IPS DF 19.7 (cell line): ENCODE data around the gene ZNF287.
"Not testable (repeated sequence)": the region's sequence is repeated elsewhere in the genome, so short reads cannot be mapped to it uniquely, and the experiment has no call there.

Experiments
- DNase-seq: peaks from one replicate; pipeline ENCODE4 v3.0.0-alpha.2; 2013; ENCODE audit warnings: low read depth, low spot score

ZNF287 gene

DNA sequence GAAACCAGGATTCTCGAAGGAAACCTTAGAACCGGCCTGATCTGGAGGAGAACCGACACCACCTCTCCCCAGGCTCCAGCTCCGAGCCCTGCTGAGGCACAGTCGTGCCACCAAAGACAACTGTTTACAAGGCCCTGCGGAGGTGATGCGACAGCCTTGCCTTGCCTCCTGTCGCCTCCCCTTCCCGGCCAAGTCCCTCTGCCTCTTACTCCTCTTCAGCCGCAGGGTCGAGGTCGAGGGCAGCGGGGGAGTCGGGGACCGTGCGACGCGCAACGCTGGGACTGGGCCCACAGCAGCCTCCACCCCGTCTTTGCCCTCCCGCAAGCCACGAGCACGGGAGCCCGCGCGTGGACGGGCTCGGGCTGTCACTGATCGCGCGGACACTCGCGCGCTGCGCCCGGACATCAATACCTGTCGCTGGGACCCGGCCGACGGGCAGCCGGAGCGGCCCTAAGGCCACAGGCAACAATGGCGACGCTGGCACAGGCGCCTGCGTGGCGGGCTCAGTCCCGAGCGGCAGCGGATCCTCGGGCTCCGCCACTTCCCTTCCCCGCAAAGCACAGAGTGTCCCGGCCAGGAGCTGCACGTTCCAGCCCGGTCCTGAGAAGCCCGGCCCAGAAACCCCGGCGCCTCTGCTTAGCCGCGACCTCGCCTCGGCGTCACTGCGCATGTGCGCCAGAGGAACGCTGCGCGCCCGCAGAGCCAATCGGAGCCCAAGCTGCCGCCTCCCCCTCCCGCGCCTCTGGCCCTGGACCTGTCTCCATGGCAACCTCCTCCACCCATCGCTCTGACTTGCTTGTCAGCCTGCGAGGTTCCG is at the start of gene ZNF287:
TSS of gene ZNF287 (minus strand) at position 664 of the 817 bp plus-strand sequence. CDS start 1,473 bp downstream, outside the sequence.
- peak; percentile 75 for DNase-seq

DNA sequence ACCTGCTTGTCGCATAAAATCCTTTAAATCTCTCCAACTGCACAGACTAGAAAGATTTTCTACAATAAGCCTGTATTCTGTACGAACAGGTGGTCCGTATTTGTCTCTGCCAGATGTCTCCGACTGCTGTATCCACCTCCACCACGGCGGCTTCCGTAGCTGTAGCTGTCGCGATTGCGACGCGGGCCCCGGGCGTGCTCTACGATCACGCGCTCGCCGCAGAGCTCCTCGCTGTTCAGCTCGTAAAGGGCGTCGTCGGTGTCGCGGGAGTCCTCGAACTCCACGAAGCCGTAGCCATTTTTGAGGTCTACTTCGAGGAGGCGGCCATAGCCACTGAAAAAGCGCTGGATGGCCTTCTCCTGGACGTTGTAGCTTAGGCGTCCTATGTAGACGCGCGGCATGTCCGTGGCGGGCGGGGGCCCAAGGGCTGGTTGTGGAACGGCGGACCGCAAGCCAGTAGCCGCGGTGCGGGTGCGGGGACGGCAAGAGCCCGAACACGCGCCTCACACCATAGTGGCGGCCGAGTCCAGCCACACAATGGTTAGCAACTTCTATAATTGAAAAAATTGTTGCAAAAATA is 48.6 kb upstream of the ZNF287 start:
- DNase-seq, result no peak

DNA sequence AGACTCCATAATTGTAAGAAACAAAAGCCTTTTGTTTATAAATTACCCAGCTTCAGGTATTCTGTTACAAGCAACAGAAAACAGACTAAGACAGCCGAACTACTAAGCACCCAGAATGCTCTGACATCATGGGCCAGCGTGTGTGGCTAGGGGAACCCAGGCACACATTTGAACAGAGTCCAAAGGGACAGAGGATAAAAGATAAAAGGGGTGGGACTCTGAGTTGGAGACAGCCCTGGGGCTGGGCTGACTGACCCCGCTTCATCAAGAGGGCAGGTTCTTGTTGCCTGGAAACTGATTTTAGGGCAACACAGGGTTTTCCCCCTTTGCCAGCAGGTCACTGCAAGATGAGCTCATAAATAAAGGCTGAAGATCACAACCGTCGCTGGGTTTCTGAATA is 30.5 kb upstream of the ZNF287 start:
- DNase-seq, result no peak

DNA sequence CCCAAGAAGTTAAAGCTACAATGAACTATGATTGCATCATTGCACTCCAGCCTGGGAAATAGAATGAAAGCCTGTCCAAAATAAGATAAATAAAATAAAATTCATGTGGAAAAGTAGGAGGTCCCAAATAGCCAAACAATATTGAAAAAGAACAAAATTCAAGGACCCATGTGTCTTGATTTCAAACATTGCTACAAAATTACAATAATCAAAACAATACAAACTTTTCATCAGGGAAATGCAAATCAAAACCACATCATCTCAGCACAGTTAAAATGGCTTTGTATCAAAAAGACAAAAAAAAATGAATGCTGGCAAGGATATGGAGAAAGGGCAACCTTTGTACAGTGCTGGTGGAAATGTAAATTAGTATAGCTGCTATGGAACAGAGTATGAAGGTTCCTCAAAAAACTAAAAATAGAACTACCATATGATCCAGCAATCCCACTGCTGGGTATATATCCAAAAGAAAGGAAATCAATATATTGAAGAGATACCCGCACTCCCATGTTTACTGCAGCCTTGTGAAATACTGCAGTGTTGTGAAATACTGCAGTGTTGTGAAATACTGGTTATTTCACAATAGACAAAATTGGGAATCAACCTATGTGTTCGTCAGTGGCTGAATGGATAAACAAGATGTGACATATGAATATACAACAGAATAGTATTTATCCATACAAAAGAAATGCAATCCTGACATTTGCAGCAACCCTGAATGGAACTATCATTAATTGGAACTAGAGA is 24.5 kb upstream of the ZNF287 start:
- no peak for DNase-seq

DNA sequence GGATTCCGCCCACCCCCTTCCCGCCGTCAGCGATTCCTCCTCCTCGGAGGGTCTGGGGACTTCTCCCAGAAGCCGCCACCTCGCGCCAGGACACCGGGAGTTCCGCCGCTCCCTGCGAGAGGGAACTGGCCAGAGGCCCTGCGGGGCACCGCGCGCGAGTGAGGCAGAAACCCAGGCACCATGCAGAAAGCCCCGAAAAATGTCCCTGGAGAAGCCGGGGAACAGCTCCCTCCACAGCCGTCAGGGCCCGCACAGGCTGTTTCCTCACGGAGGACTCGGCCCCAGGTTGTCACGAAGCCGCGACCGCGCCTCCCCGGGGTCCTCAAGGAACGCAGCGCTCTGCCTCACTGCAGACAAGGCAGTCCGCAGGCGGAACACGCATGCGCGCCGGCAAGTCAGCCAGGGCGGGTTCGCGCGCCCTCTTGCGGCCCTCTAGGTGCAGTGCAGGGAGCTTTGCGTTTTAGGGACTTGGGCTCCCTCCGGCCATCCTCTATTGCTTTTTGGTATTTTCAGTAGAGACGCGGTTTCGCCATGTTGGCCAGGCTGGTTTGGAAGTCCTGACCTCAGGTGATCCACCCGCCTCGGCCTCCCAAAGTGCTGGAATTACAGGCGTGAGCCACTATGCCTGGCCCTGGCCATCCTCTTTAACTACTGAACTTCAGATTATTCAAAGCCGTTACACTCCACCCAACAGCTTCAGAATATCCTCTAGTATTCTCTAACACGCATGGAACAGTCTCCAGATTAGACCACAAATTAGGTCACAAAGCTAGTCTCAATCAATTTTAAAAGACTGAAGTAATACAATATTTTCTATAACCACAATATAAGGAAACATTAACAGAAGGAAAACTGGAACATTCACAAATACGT is 20.3 kb upstream of the ZNF287 start:
- peak; percentile 38 for DNase-seq

DNA sequence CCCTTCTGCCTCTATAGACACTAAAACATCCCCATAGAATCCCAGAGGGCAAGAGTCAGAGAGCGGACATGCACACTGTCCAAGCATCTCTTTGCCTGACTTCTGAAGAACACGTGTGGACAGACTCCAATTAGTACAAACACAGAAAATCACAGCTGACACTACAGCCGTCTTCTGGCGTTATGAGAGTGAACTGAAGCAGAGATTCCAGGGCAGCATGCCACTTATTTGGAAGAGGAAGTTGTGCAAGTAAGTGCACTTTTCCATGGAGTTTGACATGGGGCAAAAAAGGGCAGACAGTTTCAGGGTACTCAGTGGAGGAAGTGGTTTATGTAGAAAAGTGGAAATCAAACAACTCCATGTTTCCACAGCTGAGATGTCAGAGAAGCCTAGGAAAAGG is 16.8 kb upstream of the ZNF287 start:
- no peak for DNase-seq

DNA sequence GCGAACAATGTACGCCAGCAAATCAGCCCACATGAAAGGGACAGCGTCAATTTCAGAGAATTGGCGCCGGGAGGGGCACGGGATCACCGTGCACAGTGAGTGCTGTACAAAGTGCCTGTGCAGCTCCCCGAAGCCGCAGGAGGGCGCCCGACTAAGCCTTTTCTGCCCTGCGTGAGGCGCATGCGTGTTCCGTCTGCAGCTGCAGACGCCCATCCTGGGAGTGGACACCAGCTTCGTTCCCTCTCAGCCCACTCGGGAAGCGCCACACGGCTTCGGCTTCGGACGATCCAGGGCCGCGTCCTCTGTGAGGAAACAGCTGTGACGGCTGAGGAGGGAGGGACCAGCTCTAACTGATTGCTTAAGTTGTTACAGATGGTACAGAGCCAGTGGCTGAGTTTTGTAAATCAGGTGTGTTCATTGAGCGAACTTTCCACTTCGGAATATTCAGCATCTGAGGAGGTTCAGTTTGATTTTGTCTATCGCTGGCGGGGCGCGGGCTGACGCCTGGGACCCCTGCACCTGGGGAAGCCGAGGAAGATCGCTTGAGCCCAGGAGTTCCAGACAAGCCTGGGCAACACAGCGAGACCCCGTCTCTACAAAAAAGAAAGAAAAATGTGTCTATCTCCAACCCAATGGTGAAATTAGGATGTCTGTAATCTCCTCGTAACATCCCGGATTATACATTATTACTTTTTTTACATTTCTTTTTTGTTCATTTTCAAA is 15.4 kb upstream of the ZNF287 start:
- DNase-seq, result peak; percentile 38

DNA sequence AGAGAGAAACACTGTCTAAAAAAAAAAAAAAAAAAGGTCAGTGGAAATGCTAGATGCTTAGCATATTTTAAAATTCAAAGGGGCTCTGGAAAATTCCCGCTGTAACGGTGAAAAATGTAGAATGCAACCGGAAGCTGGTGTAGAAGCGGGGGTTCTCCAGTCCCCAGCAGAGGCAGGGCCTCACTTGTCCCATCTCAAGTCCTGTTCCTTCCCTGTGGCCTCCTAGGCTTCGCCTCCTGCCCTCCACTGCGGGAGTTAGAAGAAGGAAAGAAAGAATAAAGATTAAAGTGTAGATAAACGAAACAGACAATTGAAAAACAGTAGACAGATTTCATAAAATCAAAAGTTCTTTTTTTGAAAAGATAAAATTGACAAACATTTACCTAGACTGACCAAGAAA is 14.8 kb upstream of the ZNF287 start:
- DNase-seq, result no peak

DNA sequence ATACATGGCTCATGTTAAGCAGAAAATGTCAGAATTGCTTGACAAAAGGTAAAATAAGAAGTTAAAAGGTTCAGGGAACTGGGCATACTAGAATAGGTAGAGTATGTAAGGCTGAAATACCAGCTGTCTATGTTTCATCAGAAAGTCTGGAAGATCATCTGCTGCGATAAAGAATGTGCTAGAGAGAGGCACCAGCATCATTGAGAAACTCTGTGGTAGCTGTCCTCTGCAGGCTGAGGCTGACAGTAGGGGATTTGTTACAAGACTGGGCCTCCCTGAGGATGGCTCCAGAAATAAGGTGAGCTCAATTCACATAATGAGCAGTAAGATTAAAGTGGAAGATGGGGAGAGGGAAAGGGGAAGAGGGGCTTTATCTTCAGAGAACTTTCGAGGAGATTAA is 4.5 kb upstream of the ZNF287 start:
- DNase-seq, result no peak

DNA sequence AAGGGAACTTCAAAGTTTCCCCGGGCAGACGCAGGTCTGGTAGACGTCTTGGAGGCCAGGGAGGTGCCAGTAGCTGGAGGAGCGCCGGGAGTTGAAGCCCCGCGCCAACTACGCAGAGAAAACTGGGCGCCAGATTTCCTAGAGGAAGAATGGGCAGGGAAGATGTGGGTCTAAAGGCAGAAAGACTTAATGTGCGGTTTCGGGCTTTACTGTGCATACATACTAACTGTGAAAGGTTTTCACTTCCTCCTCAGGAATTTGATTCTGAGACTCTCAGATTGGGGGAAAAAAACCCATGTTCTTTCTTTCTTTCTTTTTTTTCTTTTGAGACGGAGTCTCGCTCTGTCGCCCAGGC is 331 bp upstream of the ZNF287 start:
- DNase-seq, result no peak

DNA sequence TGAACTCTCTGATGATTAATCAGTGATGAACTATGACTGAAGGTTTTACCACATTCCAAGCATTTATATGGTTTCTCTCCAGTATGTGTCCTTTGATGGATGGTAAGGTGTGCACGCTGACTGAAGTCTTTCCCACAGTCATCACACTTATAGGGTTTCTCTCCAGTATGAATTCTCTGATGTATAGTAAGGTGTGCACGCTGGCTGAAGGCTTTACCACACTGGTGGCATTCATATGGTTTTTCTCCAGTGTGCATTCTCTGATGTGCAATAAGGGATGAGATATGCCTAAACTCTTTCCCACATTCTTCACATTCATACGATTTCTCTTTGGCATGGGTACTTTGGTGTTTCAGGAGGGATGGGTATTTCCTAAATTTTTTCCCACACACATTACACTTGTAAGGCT is 16.4 kb downstream of the ZNF287 start:
- no peak for DNase-seq

DNA sequence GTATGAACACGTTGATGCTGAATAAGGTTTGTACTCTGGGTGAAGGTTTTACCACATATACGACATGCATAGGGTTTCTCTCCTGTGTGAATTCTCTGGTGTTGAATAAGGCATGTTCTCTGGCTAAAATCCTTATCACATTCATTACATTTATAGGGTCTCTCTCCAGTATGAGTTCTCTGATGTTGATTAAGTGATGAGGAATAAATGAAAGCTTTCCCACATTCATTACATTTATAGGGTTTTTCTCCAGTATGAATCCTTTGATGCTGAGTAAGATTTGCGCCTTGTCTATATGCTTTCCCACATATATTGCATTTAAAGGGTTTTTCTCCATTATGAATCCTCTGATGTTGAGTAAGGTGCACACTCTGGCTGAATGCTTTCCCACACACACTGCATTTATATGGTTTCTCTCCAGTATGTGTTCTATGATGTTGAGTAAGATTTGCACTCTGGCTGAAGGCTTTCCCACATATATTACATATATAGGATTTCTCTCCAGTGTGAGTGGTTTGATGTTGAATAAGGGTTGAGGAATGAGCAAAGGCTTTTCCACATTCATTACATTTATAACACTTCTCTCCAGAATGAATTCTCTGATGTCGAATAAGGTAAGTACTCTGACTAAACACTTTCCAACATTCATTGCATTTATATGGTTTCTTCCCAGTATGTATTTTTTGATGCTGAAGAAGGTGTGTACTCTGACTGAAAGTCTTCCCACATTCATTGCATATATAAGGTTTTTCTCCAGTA is 16.9 kb downstream of the ZNF287 start:
- DNase-seq, result no peak

DNA sequence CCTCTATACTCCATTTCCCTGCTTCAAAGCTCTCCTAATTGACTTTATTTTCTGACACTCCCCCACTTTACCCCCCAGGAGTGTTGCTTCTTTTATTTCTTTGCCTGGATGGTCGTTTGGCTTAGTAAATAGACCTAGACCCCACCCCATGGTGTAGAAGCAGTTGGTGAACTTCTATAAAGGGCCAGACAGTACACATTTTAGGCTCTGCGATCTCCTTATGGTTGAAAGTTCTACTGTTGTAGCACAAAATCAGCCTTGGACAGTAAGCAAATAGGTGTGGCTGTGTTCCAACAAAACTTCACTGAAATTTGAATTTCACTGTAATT is 31.9 kb downstream of the ZNF287 start:
- DNase-seq, result no peak

DNA sequence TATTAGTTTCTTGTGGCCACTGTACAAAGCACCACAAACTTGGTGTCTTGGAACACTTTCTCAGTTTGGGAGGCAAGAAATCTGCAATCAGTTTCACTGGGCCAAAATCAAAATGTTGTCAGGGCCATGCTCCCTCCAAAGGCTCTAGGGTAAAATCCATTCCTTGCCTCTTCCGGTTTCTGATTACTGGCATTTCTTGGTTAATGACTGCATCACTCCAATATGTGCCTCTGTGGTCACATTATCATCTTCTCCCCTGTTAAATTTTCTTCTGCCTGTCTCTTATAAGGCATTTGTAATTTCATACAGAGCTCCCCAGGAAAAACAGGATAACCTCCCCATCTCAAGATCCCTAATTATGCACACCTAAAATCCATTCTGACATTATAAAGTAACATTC is 34.8 kb downstream of the ZNF287 start:
- no peak for DNase-seq

DNA sequence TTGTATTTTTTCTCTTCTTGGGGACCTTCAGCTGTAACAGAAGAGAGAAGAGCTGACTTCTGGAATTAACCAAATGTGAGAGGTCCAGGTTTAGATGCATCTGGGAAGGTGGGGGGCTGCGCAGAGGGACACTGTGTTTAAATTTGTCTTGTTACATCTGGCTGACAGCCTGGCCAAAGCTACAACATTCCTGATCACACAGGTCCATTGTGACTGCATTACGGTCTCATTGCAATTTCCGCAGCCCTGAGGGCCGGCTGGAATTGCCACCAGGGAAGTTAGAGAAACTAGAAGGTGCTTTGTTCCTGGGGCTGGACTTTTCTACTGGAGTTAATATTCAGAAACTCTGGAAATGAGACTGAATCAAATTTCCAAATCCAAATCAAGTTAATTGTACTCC is 39.1 kb downstream of the ZNF287 start:
- DNase-seq, result no peak

DNA sequence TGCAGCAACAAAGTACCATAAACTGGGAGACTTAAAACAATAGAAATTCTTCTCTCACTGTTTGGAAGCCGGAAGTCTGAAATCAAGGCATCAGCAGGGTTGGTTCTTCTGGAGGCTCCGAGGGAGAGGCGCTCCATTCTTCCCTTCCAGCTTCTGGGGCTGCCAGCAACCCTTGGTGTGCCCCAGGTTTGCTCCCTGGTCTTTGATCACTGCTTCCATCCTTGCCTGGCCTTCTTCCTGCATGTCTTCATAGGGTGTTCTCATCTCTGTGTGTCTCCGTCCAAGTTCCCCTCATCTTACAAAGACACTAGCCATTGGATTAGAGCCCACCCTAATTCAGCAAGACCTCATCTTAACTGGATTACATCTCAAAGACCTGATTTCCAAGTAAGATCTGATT is 41.7 kb downstream of the ZNF287 start:
- DNase-seq, result no peak

DNA sequence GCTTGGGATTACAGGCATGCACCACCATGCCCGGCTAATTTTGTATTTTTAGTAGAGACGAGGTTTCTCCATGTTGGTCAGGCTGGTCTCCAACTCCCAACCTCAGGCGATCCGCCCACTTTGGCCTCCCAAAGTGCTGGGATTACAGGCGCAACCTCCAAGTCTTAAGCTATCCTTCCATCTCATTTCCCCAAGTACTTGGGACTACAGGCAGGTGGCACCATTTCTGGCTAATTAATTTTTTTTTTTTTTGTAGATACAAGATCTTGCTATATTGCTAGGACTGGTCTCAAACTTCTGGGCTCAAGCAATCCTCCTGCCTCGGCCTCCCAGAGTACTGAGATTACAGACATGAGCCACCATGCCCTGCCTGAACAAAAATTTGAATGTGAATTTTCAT is 43.4 kb downstream of the ZNF287 start:
- not testable (repeated sequence) for DNase-seq

DNA sequence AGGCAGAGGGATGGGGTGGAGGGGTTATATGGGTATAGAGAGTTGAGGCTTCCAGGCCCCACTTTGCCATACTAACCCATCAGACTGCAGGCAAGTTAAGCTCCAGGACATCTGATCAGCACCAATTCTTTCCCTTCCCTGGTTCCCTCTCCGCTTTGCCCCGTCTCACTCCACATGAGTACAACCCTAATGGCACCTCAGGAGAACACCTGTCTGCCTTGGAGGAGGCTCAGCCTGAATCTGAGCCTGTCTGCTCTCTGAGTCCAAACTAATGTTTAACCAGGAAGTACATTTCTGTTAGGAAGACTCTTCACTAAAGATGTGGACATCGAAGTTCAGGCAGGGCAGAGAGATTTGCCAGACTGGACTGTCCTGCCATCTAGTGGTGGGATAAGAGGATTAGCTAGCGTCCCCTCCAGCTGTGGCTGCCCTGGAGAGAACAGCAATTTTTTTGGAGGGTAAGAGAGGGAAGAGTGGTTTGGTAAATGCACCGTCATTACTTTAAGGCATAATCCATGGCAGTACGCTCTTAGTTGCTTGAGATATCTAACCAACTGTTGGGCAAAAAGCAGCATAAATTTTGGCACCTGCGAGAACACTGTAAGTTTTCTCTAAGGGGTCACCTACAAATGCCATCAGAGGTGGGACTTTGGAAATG is 47.8 kb downstream of the ZNF287 start:
- DNase-seq, result no peak

DNA sequence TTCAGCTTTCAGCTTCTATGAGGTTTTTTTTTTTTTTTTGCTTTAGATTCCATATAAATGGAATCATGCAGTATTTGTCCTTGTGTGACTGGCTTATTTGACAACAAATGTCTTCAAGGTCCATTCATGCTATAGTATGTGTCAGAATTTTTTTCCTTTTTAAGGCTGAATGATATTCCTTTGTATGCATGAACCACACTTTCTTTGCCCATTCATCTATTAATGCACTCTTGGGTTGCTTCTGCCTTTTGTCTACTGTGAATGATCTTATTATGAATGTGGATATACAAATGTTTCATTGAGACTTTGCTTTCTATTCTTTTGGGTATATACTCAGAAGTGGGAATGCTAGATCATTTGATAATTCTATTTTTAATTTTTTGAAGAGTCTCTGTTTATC is 50.0 kb downstream of the ZNF287 start:
- DNase-seq, result no peak

DNA sequence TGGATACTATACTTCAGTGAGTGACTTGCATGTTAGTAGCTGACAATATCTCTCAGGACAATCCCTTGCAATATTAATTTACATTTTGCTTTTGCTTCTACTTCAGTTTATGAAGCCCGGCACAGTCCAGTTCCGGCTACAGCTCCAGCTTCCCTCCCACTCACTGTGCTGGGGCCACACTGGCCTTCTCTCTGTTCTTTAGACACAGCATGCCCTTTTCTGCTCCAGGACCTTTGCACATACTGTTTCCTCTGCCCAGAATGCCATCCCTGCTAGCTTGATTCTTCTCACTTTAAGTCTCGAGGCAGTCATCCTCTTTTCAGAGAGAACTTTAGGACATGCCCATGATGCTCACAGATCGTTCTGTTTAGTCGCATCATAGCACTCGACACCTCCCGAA is 51.5 kb downstream of the ZNF287 start:
- no peak for DNase-seq
